HepG2 (cell line): ENCODE data around the gene TMEM107. TPM values are rescaled to one million over a fixed set of nuclear protein-coding genes. Genes with fewer than 3 reads are reported as not detected.
A peak's percentile ranks its signal among the peaks of the same experiment; 100 is the strongest.

Experiments
- FUBP1 ChIP-seq: sonication (generic); formaldehyde crosslinking; IDR thresholded peaks from 2 replicates; pipeline ENCODE4 v1.5.1; 2020; ENCODE audit warnings: missing genetic modification reagents, mild to moderate bottlenecking, borderline replicate concordance
- IKZF4 ChIP-seq: sonication (generic); formaldehyde crosslinking; IDR thresholded peaks from 2 replicates; pipeline ENCODE4 v1.5.1; 2020; ENCODE audit warnings: borderline replicate concordance, mild to moderate bottlenecking, low read depth, missing genetic modification reagents; ENCODE audit errors: not compliant biosample characterization
- KDM2A ChIP-seq: sonication (generic); formaldehyde crosslinking; IDR thresholded peaks from 2 replicates; pipeline ENCODE4 v1.4.0; 2020; ENCODE audit warnings: low read depth, missing genetic modification reagents, borderline replicate concordance
- MTF1 ChIP-seq: sonication (generic); formaldehyde crosslinking; IDR thresholded peaks from 2 replicates; pipeline ENCODE4 v1.5.0; 2020; ENCODE audit warnings: missing genetic modification reagents
- NCOA1 ChIP-seq: sonication (generic); formaldehyde crosslinking; IDR thresholded peaks from 2 replicates; pipeline ENCODE4 v1.9.0; 2021; ENCODE audit warnings: missing genetic modification reagents
- NCOA2 ChIP-seq: sonication (generic); formaldehyde crosslinking; IDR thresholded peaks from 2 replicates; pipeline ENCODE4 v1.8.0; 2022; ENCODE audit warnings: inconsistent platforms
- NFYC ChIP-seq: IDR thresholded peaks from 2 replicates; pipeline ENCODE4 v1.6.1; 2016; ENCODE audit warnings: missing genetic modification reagents, missing compliant biosample characterization
- PAF1 ChIP-seq: IDR thresholded peaks from 2 replicates; pipeline ENCODE4 v1.6.1; 2016; ENCODE audit warnings: missing genetic modification reagents, missing compliant biosample characterization
- PHF20 ChIP-seq: sonication (generic); formaldehyde crosslinking; IDR thresholded peaks from 2 replicates; pipeline ENCODE4 v1.5.0; 2020; ENCODE audit warnings: mild to moderate bottlenecking, missing genetic modification reagents
- PHF8 ChIP-seq: sonication (generic); formaldehyde crosslinking; IDR thresholded peaks from 2 replicates; pipeline ENCODE4 v1.5.0; 2020; ENCODE audit warnings: missing genetic modification reagents
- PLSCR1 ChIP-seq: sonication (generic); formaldehyde crosslinking; IDR thresholded peaks from 2 replicates; pipeline ENCODE4 v1.5.0; 2020; ENCODE audit warnings: missing genetic modification reagents, mild to moderate bottlenecking, borderline replicate concordance
- RXRA ChIP-seq: sonication (generic); formaldehyde crosslinking; IDR thresholded peaks from 2 replicates; pipeline ENCODE4 v1.5.1; 2020; ENCODE audit warnings: missing genetic modification reagents
- SOX6 ChIP-seq, 2 experiments: fragments of 450-650 bp in 1 of 2; sonication (generic) in 1 of 2; formaldehyde crosslinking in 1 of 2; IDR thresholded peaks; 2 replicates each; pipeline versions ENCODE4 v1.4.0 to v1.6.1; 2017 to 2020; ENCODE audit warnings: antibody characterized with exemption in 1 of 2, mild to moderate bottlenecking in 1 of 2, missing genetic modification reagents in 1 of 2
- ZBED4 ChIP-seq: sonication (generic); formaldehyde crosslinking; IDR thresholded peaks from 2 replicates; pipeline ENCODE4 v1.4.0; 2020; ENCODE audit warnings: missing genetic modification reagents, borderline replicate concordance
- ZIK1 ChIP-seq: sonication (generic); formaldehyde crosslinking; IDR thresholded peaks from 2 replicates; pipeline ENCODE4 v1.5.0; 2020; ENCODE audit warnings: mild to moderate bottlenecking, low read depth, missing genetic modification reagents, borderline replicate concordance
- ZNF547 ChIP-seq: sonication (generic); formaldehyde crosslinking; IDR thresholded peaks from 2 replicates; pipeline ENCODE4 v1.5.1; 2020; ENCODE audit warnings: mild to moderate bottlenecking, missing genetic modification reagents
- ZNF552 ChIP-seq: sonication (generic); formaldehyde crosslinking; IDR thresholded peaks from 2 replicates; pipeline ENCODE4 v1.9.0; 2022; ENCODE audit warnings: missing genetic modification reagents, mild to moderate bottlenecking, borderline replicate concordance
- ZNF563 ChIP-seq: sonication (generic); formaldehyde crosslinking; IDR thresholded peaks from 2 replicates; pipeline ENCODE4 v1.8.0; 2022; ENCODE audit warnings: mild to moderate bottlenecking, moderate library complexity, missing genetic modification reagents
- ZNF607 ChIP-seq: sonication (generic); formaldehyde crosslinking; IDR thresholded peaks from 2 replicates; pipeline ENCODE4 v1.5.1; 2020; ENCODE audit warnings: missing genetic modification reagents, mild to moderate bottlenecking, borderline replicate concordance
- polyA plus RNA-seq, 8 experiments: library from polyadenylated mRNA; depleted of rRNA in 3 of 8; stranded (reverse) in 7 of 8; unstranded in 1 of 8; fragments of >200 nt; fragmentation: Illumina TruSeq in 4 of 8; extraction: Trizol in 4 of 8; gene quantifications; 2 replicates each; pipeline versions ENCODE4 v1.2.1 to v1.2.3, GENCODE V29; 2011 to 2016; ENCODE audit warnings: low read depth in 4 of 8, missing spikeins in 1 of 8, mixed read lengths in 1 of 8; ENCODE audit not compliant: insufficient read depth in 1 of 8
- total RNA-seq, 5 experiments: library from RNA; depleted of rRNA; stranded (reverse); fragments of >200 nt; fragmentation: Illumina TruSeq; extraction: Trizol; gene quantifications; 2 replicates each; pipeline ENCODE4 v1.2.3, GENCODE V29; 2016; ENCODE audit warnings: low read depth in 1 of 5

The TMEM107 gene
- total and polyA plus RNA-seq, 2 of the 13 experiments (the other 11 are each of a cell fraction or from before 2014, with no cell fraction given): 7.2 to 15.3 TPM

- TF ChIP-seq ZIK1 (CRISPR knock-in tag) (0 out of 2 replicates have a peak, but pooled peaks have one; percentile 17), MTF1 (CRISPR knock-in tag) (no peak), IKZF4 (CRISPR knock-in tag) (no peak), ZNF552 (CRISPR knock-in tag) (no peak), ZBED4 (CRISPR knock-in tag) (no peak), PAF1 (CRISPR knock-in tag) (no peak), KDM2A (CRISPR knock-in tag) (no peak), ZNF563 (CRISPR knock-in tag) (no peak), ZNF607 (no peak), PHF8 (CRISPR knock-in tag) (no peak), PHF20 (CRISPR knock-in tag) (no peak), NCOA1 (CRISPR knock-in tag) (no peak), SOX6 (IDR thresholded peaks at IDR 0.05) (no peak), SOX6 (CRISPR knock-in tag; IDR thresholded peaks at IDR 0.05) (peak; percentile 57; the same call in 1 of the 2 replicates), PLSCR1 (CRISPR knock-in tag) (no peak), ZNF547 (CRISPR knock-in tag) (no peak), RXRA (CRISPR knock-in tag) (0 out of 2 replicates have a peak, but pooled peaks have one; percentile 2), NFYC (CRISPR knock-in tag) (no peak), FUBP1 (no peak), NCOA2 (CRISPR knock-in tag) (peak; percentile 69)
Observed at GRCh38 chr17:8210761-8211458, 34.7 kb upstream of the TMEM107 start (continued).
